HL-60 (cell line): ENCODE results near the gene OR1N2.

ENCODE experiments used
- DNase-seq, 2 experiments: peaks; one replicate each; pipeline ENCODE4 v3.0.0-alpha.2; 2010 to 2020; ENCODE audit warnings: low read depth in 1 of 2, low spot score in 1 of 2
- H3K27ac ChIP-seq: fragments of 250-450 bp; sonication (Bioruptor Pico); replicated peaks from 2 replicates; pipeline ENCODE4 v1.5.1; 2020; ENCODE audit warnings: mild to moderate bottlenecking, moderate library complexity
- H3K27me3 ChIP-seq: fragments of 250-450 bp; sonication (Bioruptor Pico); 2 replicates; pipeline ENCODE4 v1.5.1; 2021; ENCODE audit warnings: mild to moderate bottlenecking, moderate library complexity; ENCODE audit not compliant: insufficient read depth, poor library complexity, severe bottlenecking
- H3K4me3 ChIP-seq: replicated peaks from 2 replicates; pipeline ENCODE4 v1.5.1; 2011; ENCODE audit warnings: mild to moderate bottlenecking, control low read depth, low read length; ENCODE audit not compliant: insufficient read depth
- CTCF ChIP-seq: IDR thresholded peaks from one replicate; pipeline ENCODE4 v1.5.1; 2011; ENCODE audit warnings: low read length, control low read depth, inconsistent platforms; ENCODE audit not compliant: insufficient read depth
- GABPA ChIP-seq: IDR thresholded peaks from 2 replicates; pipeline ENCODE4 v1.6.1; 2012; ENCODE audit warnings: low read depth
- POLR2AphosphoS5 ChIP-seq: IDR thresholded peaks from 2 replicates; pipeline ENCODE4 v1.6.1; 2012; ENCODE audit warnings: low read depth
- REST ChIP-seq: IDR thresholded peaks from 2 replicates; pipeline ENCODE4 v1.6.1; 2012; ENCODE audit warnings: low read depth; ENCODE audit not compliant: insufficient replicate concordance
- SPI1 ChIP-seq: IDR thresholded peaks from 2 replicates; pipeline ENCODE4 v1.6.1; 2012; ENCODE audit warnings: low read depth, mild to moderate bottlenecking, borderline replicate concordance

Gene OR1N2

GRCh38 chr9:122518226-122518625 lies 34.7 kb upstream of the OR1N2 start:
- no peak for TF ChIP-seq CTCF
- no peak for TF ChIP-seq GABPA
- TF ChIP-seq POLR2AphosphoS5 = no peak
- TF ChIP-seq REST = no peak
- TF ChIP-seq SPI1 = no peak
- H3K27me3 ChIP-seq = peaks cover 5% of the 10 kb centered on the region
- DNase-seq = no peak
- H3K27ac ChIP-seq = no peak overlapping the region
- H3K4me3 ChIP-seq = no peak overlapping the region

GRCh38 chr9:122518841-122519240 lies 34.1 kb upstream of the OR1N2 start, which contains the start of gene OR1J4:
Gene OR1J4 (plus strand): TSS chr9:122519141. CDS start chr9:122519141, 0 bp downstream.
- H3K27me3 ChIP-seq = peaks cover 5% of the 10 kb centered on the region
- no peak for DNase-seq
- H3K4me3 ChIP-seq = no peak within 1 kb of the TSS
- no peak within 1 kb of the TSS for H3K27ac ChIP-seq
- TF ChIP-seq CTCF = no peak
- TF ChIP-seq GABPA = no peak
- no peak for TF ChIP-seq POLR2AphosphoS5
- TF ChIP-seq SPI1 = no peak

DNA sequence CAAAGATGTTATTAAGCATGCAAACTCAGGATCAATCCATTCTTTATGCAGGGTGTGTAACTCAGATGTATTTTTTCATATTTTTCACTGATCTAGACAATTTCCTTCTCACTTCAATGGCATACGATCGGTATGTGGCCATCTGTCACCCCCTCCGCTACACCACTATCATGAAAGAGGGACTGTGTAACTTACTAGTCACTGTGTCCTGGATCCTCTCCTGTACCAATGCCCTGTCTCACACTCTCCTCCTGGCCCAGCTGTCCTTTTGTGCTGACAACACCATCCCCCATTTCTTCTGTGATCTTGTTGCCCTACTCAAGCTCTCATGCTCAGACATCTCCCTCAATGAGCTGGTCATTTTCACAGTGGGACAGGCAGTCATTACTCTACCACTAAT lies 33.5 kb upstream of the OR1N2 start:
- TF ChIP-seq CTCF (no peak), GABPA (no peak)
- H3K27ac ChIP-seq = no peak overlapping the region
- DNase-seq = no peak
- no peaks in the 10 kb centered on the region for H3K27me3 ChIP-seq
- no peak overlapping the region for H3K4me3 ChIP-seq

DNA sequence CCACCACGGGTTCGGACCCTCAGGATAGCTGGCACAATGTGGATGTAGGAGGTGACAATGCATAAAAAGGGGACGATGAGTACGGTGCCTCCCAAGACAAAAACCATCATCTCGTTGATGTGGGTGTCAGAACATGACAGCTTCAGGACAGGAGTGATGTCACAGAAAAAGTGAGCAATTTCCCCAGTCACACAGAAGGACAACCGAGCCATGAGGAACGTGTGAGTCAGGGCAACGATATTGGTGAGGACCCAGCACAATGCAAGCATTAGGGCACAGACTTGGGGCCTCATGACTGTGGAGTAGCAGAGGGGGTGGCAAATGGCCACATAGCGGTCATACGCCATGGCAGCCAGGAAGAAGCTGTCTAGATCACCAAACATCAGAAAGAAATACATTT lies 26.3 kb upstream of the OR1N2 start:
- TF ChIP-seq CTCF (no peak), POLR2AphosphoS5 (no peak), REST (no peak), GABPA (no peak), SPI1 (no peak)
- Histone ChIP-seq H3K27ac (no peak overlapping the region), H3K4me3 (no peak overlapping the region), H3K27me3 (peaks cover 2% of the 10 kb centered on the region)
- DNase-seq = no peak
